Activated CD8-positive, alpha-beta T cell treated with anti-CD3 and anti-CD28 coated beads, Interleukin-2, amount 10 ng/mL, durations not matched to agents 7 days and 5 days (primary cell): ENCODE results near the gene FAF1. TPM values are rescaled to one million over a fixed set of nuclear protein-coding genes. Genes with fewer than 3 reads are reported as not detected.
"Not testable (repeated sequence)": the region's sequence is repeated elsewhere in the genome, so short reads cannot be mapped to it uniquely, and the experiment has no call there.

Experiments used
- ATAC-seq: fragments of 150-1000 bp; cut with Tn5 transposase; one replicate; pipeline ENCODE4 v1.10.0; 2021; ENCODE audit warnings: moderate library complexity
- CTCF ChIA-PET: fragments of 350-600 bp; sonication (Branson Sonifier 250); formaldehyde crosslinking; loops from one replicate; lab custom pipeline; 2021; ENCODE audit warnings: antibody characterized with exemption; lab: Charles Lee
- POLR2A ChIA-PET: fragments of 350-600 bp; sonication (Branson Sonifier 250); formaldehyde crosslinking; loops from one replicate; lab custom pipeline; 2021; ENCODE audit warnings: antibody characterized with exemption; lab: Charles Lee
- DNase-seq: peaks from one replicate; pipeline ENCODE4 v3.0.0-alpha.2; 2020
- H3K27ac Mint-ChIP-seq: one replicate; pipeline ENCODE4 v1.8.0; 2021; ENCODE audit warnings: mild to moderate bottlenecking, mixed read lengths
- H3K27me3 Mint-ChIP-seq: one replicate; pipeline ENCODE4 v1.8.0; 2021; ENCODE audit warnings: low read depth, mixed read lengths
- H3K36me3 Mint-ChIP-seq: one replicate; pipeline ENCODE4 v1.8.0; 2021; ENCODE audit warnings: low read depth, mixed read lengths
- H3K4me1 Mint-ChIP-seq: one replicate; pipeline ENCODE4 v1.8.0; 2021; ENCODE audit warnings: low read depth, mixed read lengths
- H3K4me3 Mint-ChIP-seq: one replicate; pipeline ENCODE4 v1.8.0; 2021; ENCODE audit warnings: mild to moderate bottlenecking, mixed read lengths
- H3K9me3 Mint-ChIP-seq: one replicate; pipeline ENCODE4 v1.8.0; 2022; ENCODE audit warnings: mixed read lengths; ENCODE audit not compliant: insufficient read depth
- total RNA-seq, 2 experiments: library from RNA; stranded (reverse); gene quantifications; one replicate each; pipeline ENCODE4 v1.2.3, GENCODE V29; 2021

The FAF1 gene
- total RNA-seq, 2 experiments from 2014 or later, result 95.6 to 104 TPM

DNA sequence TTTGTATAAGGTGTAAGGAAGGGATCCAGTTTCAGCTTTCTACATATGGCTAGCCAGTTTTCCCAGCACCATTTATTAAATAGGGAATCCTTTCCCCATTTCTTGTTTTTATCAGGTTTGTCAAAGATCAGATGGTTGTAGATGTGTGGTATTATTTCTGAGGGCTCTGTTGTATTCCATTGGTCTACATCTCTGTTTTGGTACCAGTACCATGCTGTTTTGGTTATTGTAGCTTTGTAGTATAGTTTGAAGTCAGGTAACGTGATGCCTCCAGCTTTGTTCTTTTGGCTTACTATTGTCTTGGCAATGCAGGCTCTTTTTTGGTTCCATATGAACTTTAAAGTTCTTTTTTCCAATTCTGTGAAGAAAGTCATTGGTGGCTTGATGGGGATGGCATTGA is 54.0 kb downstream of the FAF1 start:
- H3K36me3 Mint-ChIP-seq, result peaks cover 13% of the 10 kb centered on the region
- POLR2A ChIA-PET, H3K9me3 Mint-ChIP-seq, CTCF ChIA-PET, H3K4me1 Mint-ChIP-seq, ATAC-seq, H3K27me3 Mint-ChIP-seq, H3K27ac Mint-ChIP-seq, H3K4me3 Mint-ChIP-seq, DNase-seq: not testable (repeated sequence)

DNA sequence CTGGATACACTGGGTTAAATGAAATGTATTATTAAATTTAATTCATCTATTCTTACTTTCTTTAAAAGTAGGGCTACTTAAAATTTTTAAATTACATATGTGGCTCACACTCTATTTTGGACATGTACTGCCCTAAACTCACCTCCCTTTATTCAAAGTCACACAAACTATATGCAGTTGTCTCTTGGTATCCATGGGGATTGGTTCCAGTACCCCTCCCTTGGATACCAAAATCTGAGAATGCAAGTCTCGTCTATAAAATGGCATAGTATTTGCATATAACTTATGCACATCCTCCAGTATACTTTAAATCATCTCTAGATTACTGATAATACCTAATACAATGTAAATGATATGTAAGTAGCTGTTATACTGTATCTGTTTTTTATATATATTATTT is 57.6 kb downstream of the FAF1 start:
- DNase-seq (no peak), ATAC-seq (no peak)
- POLR2A ChIA-PET, result no interaction called here
- Mint-ChIP-seq H3K9me3 (peaks cover 6% of the 10 kb centered on the region), H3K27me3 (no peaks in the 10 kb centered on the region), H3K4me3 (no peak overlapping the region), H3K4me1 (no peaks in the 10 kb centered on the region), H3K27ac (no peak overlapping the region), H3K36me3 (peaks cover 2% of the 10 kb centered on the region)
- CTCF ChIA-PET, result no interaction called here

DNA sequence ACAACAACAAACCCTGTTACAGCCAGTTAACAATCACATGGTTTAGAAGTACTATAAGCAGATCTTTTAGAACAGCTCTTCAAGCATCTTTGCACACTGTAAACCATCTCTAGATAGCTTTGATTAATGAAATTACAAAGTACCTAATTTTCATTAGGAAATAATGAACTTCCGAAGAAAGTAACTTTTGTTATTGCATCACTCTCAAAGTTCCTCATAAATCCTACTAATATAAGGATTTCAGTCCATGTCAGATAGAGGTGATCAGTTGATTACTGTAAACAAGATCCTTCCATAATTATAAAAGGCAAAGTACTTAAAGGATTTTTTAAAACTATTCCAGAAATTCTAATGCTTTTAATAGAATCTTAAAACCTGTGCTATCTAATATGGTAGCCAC is 58.2 kb downstream of the FAF1 start:
- Mint-ChIP-seq H3K27me3 (no peaks in the 10 kb centered on the region), H3K4me1 (no peaks in the 10 kb centered on the region), H3K27ac (no peak overlapping the region), H3K36me3 (peaks cover 2% of the 10 kb centered on the region), H3K4me3 (no peak overlapping the region), H3K9me3 (peaks cover 6% of the 10 kb centered on the region)
- POLR2A ChIA-PET, result no interaction called here
- CTCF ChIA-PET, result no interaction called here
- ATAC-seq (no peak), DNase-seq (no peak)

DNA sequence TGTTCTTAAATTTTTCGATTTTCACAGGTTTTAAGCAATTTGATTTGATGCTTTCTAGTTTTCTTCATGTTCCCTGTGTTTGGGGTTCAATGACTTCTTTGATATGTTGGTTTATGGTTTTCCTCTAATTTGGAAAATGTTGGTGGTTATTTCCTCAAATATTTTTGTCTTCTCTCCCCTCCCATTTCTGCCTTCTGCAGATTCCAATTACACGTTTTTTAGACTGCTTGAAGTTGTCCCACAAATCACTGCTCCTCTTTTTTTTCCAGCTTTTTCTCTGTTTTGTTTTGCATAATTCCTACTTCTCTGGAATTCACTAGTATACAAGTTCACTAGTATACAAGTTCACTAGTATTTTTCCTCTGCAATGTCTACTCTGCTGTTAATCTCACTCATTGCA is 61.3 kb downstream of the FAF1 start:
- POLR2A ChIA-PET, result no interaction called here
- Mint-ChIP-seq H3K27ac (no peak overlapping the region), H3K36me3 (peaks cover 10% of the 10 kb centered on the region), H3K4me3 (no peak overlapping the region), H3K27me3 (no peaks in the 10 kb centered on the region), H3K9me3 (no peaks in the 10 kb centered on the region), H3K4me1 (no peaks in the 10 kb centered on the region)
- no peak for DNase-seq
- CTCF ChIA-PET, result no interaction called here
- no peak for ATAC-seq

DNA sequence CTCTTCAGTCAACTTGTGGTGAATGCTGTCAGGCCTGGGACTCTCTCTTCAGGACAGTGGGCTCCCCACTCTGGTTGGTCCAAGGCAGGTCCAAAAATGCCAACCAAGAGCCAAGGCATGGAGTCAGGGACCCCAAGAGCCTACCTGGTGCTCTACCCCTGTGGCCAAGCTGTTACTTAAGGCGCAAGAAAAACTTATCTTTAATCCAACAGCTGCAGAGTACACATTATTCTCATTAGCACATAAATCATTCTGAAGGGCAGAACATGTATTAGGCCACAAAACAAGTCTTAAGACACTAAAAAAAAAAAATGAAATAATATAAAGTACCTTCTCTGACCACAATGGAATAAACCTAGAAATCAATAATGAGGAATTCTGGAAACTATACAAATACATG is 65.7 kb downstream of the FAF1 start:
- ChIA-PET CTCF (no interaction called here), POLR2A (no interaction called here)
- Mint-ChIP-seq H3K27ac (no peak overlapping the region), H3K36me3 (peaks cover 23% of the 10 kb centered on the region), H3K9me3 (peaks cover 21% of the 10 kb centered on the region), H3K27me3 (no peaks in the 10 kb centered on the region), H3K4me3 (no peak overlapping the region), H3K4me1 (no peaks in the 10 kb centered on the region)
- DNase-seq (no peak), ATAC-seq (no peak)

DNA sequence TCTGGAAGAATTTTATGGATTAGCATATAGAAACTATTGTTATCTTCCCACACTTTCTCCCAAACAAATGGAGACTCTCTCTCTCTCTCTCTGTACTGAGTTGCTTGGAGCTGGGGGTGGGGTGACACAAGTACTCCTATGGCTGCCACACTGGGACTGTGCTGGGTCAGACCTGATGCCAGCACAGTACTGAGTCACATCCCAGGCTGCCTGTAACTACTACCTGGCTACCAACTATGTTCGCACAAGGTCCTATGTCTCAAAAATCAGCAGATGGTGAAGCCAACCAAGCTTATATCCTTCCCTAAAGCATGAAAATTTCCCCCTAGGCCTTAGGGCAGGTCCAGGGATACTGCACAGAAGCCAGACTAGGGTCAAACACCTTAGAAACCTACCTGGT is 66.6 kb downstream of the FAF1 start:
- DNase-seq (no peak), ATAC-seq (no peak)
- H3K9me3 Mint-ChIP-seq, result peaks cover 21% of the 10 kb centered on the region
- H3K4me1 Mint-ChIP-seq, result no peaks in the 10 kb centered on the region
- H3K36me3 Mint-ChIP-seq, result peaks cover 20% of the 10 kb centered on the region
- POLR2A ChIA-PET, result no interaction called here
- no peak overlapping the region for H3K27ac Mint-ChIP-seq
- no peak overlapping the region for H3K4me3 Mint-ChIP-seq
- CTCF ChIA-PET, result no interaction called here
- H3K27me3 Mint-ChIP-seq, result no peaks in the 10 kb centered on the region

DNA sequence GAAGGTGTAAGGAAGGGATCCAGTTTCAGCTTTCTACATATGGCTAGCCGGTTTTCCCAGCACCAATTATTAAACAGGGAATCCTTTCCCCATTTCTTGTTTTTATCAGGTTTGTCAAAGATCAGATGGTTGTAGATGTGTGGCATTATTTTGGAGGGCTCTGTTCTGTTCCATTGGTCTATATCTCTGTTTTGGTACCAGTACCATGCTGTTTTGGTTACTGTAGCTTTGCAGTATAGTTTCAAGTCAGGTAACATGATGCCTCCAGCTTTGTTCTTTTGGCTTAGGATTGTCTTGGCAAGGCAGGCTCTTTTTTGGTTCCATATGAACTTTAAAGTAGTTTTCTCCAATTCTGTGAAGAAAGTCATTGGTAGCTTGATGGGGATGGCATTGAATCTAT is 72.5 kb downstream of the FAF1 start:
- DNase-seq, CTCF ChIA-PET, H3K27ac Mint-ChIP-seq, ATAC-seq, H3K36me3 Mint-ChIP-seq, H3K27me3 Mint-ChIP-seq, H3K4me3 Mint-ChIP-seq, POLR2A ChIA-PET, H3K4me1 Mint-ChIP-seq: not testable (repeated sequence)
- peaks cover 12% of the 10 kb centered on the region for H3K9me3 Mint-ChIP-seq

DNA sequence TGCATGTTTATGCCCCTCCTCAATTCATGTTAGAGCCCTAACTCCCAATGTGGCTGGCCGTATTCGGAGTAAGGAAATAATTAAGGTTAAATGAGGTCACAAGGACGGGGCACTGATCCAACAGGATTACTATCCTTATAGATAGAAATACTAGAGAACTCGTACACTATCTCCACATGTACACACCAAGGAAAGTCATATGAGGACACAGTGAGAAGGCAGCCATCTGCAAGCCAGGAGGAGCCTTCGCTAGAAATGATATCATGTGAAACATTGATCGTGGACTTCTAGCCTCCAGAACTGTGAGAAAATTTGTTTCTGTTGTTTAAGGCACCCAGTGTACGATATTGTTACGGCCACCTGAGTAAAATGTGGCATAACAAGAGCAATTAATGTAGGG is 79.7 kb downstream of the FAF1 start:
- Mint-ChIP-seq H3K4me3 (no peak overlapping the region), H3K4me1 (no peaks in the 10 kb centered on the region), H3K36me3 (peaks cover 4% of the 10 kb centered on the region), H3K9me3 (no peaks in the 10 kb centered on the region), H3K27me3 (no peaks in the 10 kb centered on the region), H3K27ac (no peak overlapping the region)
- ChIA-PET POLR2A (no interaction called here), CTCF (no interaction called here)
- ATAC-seq (no peak), DNase-seq (no peak)

DNA sequence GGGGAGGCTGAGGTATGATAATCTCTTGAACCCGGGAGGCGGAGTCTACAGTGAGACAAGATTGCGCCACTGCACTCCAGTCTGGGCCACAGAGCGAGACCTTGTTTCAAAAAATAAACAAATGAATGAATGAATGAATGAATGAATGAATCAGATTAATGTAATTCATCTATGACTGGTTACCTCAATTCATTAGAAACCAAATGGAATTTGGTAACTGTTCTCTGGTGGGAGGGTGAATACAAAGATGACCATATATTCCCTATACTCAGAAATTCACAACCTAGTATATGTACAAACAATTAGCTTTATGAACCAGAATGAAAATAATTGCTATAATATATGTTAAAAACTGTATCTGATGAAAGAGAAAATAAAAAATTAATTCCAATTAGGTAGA is 80.9 kb downstream of the FAF1 start:
- CTCF ChIA-PET, result interaction anchor here (1.5 kb wide), 1 partner anchor 313 kb away, joined by 3 read pairs; no protein-coding TSS in a partner anchor
- Mint-ChIP-seq H3K4me3 (no peak overlapping the region), H3K27me3 (no peaks in the 10 kb centered on the region), H3K27ac (no peak overlapping the region), H3K9me3 (no peaks in the 10 kb centered on the region), H3K4me1 (no peaks in the 10 kb centered on the region), H3K36me3 (peaks cover 4% of the 10 kb centered on the region)
- POLR2A ChIA-PET, result no interaction called here
- DNase-seq (no peak), ATAC-seq (no peak)

DNA sequence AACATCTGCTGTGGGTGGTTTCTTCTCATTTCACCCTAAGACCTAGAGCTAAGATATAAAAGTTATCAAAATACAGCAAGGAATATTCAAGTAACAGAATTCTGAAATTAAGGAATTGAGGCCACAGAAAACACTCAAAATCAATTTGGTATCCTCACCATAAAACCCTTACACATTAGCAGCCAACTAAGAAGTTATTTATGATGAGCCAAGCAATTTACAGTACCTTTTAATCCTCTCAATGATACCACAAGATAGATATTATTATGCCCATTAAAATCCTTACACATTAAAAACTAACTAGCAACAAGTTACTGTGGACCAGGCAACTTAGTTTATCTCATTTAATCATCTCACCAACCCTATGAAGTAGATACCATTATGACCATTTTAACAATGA is 81.6 kb downstream of the FAF1 start:
- H3K9me3 Mint-ChIP-seq, result no peaks in the 10 kb centered on the region
- ATAC-seq, result no peak
- POLR2A ChIA-PET, result no interaction called here

DNA sequence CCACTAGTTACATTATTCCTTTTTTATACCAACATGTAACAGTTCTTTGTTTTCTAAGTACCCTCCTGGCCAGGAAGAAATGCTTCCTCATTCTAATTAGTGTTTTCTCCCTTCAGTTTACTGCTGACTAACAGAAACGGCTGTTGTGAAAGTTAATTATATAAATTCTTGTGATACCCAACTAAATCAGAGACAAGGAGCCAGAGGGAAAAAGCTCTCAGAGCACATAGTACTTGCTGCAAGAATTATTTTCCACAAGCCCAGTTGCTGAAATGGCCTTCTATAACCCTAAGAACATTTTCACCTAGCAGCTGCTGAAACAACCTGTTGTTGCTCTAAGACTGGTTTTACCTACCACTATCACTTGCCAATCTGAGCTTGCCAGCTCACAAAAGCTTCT is 82.4 kb downstream of the FAF1 start:
- DNase-seq, result no peak
- no peak overlapping the region for H3K27ac Mint-ChIP-seq
- H3K27me3 Mint-ChIP-seq, result no peaks in the 10 kb centered on the region
- POLR2A ChIA-PET, result no interaction called here
- no peaks in the 10 kb centered on the region for H3K4me1 Mint-ChIP-seq
- ATAC-seq, result no peak
- H3K4me3 Mint-ChIP-seq, result no peak overlapping the region
- no peaks in the 10 kb centered on the region for H3K9me3 Mint-ChIP-seq
- CTCF ChIA-PET, result interaction anchor here (1.5 to 1.7 kb wide), 2 partner anchors 312 to 314 kb away, joined by 3 to 8 read pairs; no protein-coding TSS in a partner anchor
- no peaks in the 10 kb centered on the region for H3K36me3 Mint-ChIP-seq

More for the DNA sequence above, 81.6 kb downstream of the FAF1 start:
- Mint-ChIP-seq H3K36me3 (peaks cover 3% of the 10 kb centered on the region), H3K27ac (no peak overlapping the region), H3K4me1 (no peaks in the 10 kb centered on the region), H3K27me3 (no peaks in the 10 kb centered on the region), H3K4me3 (no peak overlapping the region)
- CTCF ChIA-PET, result interaction anchor here (1.5 to 1.7 kb wide), 2 partner anchors 311 to 313 kb away, joined by 3 to 8 read pairs; no protein-coding TSS in a partner anchor
- DNase-seq, result no peak

DNA sequence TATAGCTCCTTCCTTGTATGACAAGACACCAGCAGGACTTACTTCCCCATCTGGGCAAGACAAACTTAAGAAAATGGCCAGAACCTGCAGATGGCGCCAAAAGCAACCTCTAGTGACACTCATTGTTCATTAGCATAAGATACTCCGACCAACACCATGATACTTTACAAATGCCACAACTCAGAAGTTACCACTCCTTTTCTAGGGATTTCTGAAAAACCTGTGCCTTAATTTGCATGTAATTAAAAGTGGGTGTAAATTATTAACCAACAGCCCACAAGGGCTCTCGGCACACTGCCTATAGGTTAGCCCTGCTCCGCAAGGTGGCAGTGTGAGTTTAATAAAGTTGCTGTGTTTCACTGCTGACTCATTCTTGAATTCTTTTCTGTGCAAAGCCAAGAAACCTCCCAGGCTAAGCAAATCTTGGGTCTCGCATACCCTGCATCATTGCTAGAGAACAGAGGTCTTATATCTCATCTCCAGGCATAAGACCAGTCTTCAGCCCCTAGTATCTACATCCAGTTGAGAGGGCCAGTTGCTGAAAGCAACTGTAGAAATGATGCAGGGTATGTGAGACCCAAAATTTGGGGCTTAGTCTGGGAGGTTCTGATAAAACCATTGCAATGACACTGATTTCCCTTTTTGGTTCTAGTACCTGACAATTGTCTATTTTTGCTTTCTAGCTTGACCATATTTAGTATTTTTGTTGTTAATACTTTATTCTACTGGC is 86.4 kb downstream of the FAF1 start:
- H3K27ac Mint-ChIP-seq, result no peak overlapping the region
- H3K27me3 Mint-ChIP-seq, result no peaks in the 10 kb centered on the region
- H3K4me3 Mint-ChIP-seq, result no peak overlapping the region
- H3K36me3 Mint-ChIP-seq, result peaks cover 10% of the 10 kb centered on the region
- ATAC-seq, result peak; percentile 73
- CTCF ChIA-PET, result interaction anchor here (0.6 to 3.2 kb wide), 22 partner anchors 9 to 418 kb away, joined by 3 to 18 read pairs (median 3); no protein-coding TSS in a partner anchor
- POLR2A ChIA-PET, result interaction anchor here (0.7 kb wide), 1 partner anchor 95 kb away, joined by 3 read pairs; no protein-coding TSS in a partner anchor
- DNase-seq, result peak; percentile 79
- H3K9me3 Mint-ChIP-seq, result no peaks in the 10 kb centered on the region
- H3K4me1 Mint-ChIP-seq, result no peaks in the 10 kb centered on the region
